Measurements from ENCODE around the gene PCNX2.

DNA sequence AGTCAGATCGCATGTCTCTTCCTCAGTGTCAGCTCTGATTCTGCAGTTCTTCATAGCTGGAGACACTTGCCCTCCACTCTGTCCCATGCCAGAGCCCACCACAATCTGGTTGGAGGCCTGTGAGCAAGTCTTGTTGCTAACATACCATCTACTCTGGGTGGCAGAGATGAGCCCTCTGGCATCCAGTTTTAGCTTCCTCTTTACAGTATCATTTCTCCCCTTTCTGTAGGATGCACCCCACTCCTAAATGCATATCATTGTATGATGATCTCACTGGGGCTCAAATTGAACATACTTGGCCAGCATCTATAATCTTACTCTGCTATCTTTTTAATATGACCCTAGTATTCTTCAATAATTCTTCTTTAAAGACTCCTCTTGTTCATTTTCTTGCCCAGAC, 16.9 kb downstream of the PCNX2 start:
- no peak for TF ChIP-seq CTCF (IDR thresholded peaks at IDR 0.05; ENCODE audit: control extremely low read depth in 1 of 3, insufficient read depth in 1 of 3, low read depth in 1 of 3, low read length in 3 of 3)
- TF ChIP-seq YY1 (IDR thresholded peaks at IDR 0.05; ENCODE audit: low read depth, low read length): no peak
- no peak for TF ChIP-seq POLR2A (IDR thresholded peaks at IDR 0.05; ENCODE audit: control extremely low read depth in 1 of 2, low read depth in 2 of 2, low read length in 2 of 2)
- TF ChIP-seq MAX (IDR thresholded peaks at IDR 0.05): no peak
- TF ChIP-seq POLR2AphosphoS5 (IDR thresholded peaks at IDR 0.05; ENCODE audit: low read depth, low read length): no peak
- no peak for TF ChIP-seq RAD21 (IDR thresholded peaks at IDR 0.05 in 1 of 2, conservative IDR thresholded peaks at IDR 0.05 in 1 of 2; ENCODE audit: low read depth in 2 of 2, low read length in 2 of 2)
- TF ChIP-seq SAP30 (IDR thresholded peaks at IDR 0.05; ENCODE audit: insufficient read depth, insufficient replicate concordance, low read length): no peak
- no peak for TF ChIP-seq CREB1 (IDR thresholded peaks at IDR 0.05)
- TF ChIP-seq GABPA (IDR thresholded peaks at IDR 0.05; ENCODE audit: borderline replicate concordance, insufficient read depth, low read length): no peak
- no peak for TF ChIP-seq EZH2 (IDR thresholded peaks at IDR 0.05; ENCODE audit: low read depth, low read length, severe bottlenecking)
- TF ChIP-seq EP300 (IDR thresholded peaks at IDR 0.05; ENCODE audit: borderline replicate concordance in 1 of 2, low read depth in 2 of 2, low read length in 2 of 2): no peak
- TF ChIP-seq, protein P1, sequence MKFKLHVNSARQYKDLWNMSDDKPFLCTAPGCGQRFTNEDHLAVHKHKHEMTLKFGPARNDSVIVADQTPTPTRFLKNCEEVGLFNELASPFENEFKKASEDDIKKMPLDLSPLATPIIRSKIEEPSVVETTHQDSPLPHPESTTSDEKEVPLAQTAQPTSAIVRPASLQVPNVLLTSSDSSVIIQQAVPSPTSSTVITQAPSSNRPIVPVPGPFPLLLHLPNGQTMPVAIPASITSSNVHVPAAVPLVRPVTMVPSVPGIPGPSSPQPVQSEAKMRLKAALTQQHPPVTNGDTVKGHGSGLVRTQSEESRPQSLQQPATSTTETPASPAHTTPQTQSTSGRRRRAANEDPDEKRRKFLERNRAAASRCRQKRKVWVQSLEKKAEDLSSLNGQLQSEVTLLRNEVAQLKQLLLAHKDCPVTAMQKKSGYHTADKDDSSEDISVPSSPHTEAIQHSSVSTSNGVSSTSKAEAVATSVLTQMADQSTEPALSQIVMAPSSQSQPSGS (IDR thresholded peaks at IDR 0.05; ENCODE audit: low read length): no peak
